K562 (cell line): ENCODE results near the gene EIF3CL. TPM values are rescaled to one million over a fixed set of nuclear protein-coding genes. Genes with fewer than 3 reads are reported as not detected.
"Not testable (repeated sequence)": the region's sequence is repeated elsewhere in the genome, so short reads cannot be mapped to it uniquely, and the experiment has no call there.

ENCODE experiments used
- ATAC-seq: fragments of 200-7000 bp; cut with Tn5 transposase; 3 replicates; pipeline ENCODE4 v1.9.1; 2020; ENCODE audit warnings: moderate library complexity
- BruUV-seq: library from RNA; stranded (reverse); fragments of 400-500 nt; replicated peaks from 2 replicates; lab custom pipeline; 2021; lab: Mats Ljungman, UMichigan
- CTCF ChIA-PET: fragments of 300-600 bp; formaldehyde crosslinking; extraction: SDS; loops from one replicate; lab custom pipeline; 2021; ENCODE audit warnings: low intra/inter-chr PET ratio; lab: Yijun Ruan, JAX
- POLR2A ChIA-PET: fragments of 300-600, 350-650 bp; sonication (Branson Sonifier 250); formaldehyde crosslinking; extraction: SDS; loops from one replicate; lab custom pipeline; 2021; ENCODE audit warnings: antibody characterized with exemption, inconsistent platforms; lab: Yijun Ruan, JAX
- DNase-seq, 4 experiments: peaks; one replicate each; pipeline versions ENCODE4 v3.0.0 to v3.0.0-alpha.2; 2011 to 2018; ENCODE audit warnings: low spot score in 3 of 4, mixed read lengths in 3 of 4; ENCODE audit errors: extremely low read depth in 1 of 4
- FAIRE-seq: peaks from 2 replicates; lab custom pipeline; 2011; peaks lifted over from hg19 to GRCh38; lab: Jason Lieb, UNC
- H2AFZ ChIP-seq: 2 replicates; pipeline ENCODE4 v1.6.0; 2011; ENCODE audit warnings: low read depth, low read length, control low read depth, inconsistent platforms
- H3K27ac ChIP-seq: fragments of 200-600 bp; 3 replicates; pipeline ENCODE4 v1.8.0; 2011; ENCODE audit warnings: low read depth, mild to moderate bottlenecking, control low read depth, inconsistent platforms, low read length, moderate library complexity, mixed read lengths; ENCODE audit errors: extremely low read depth
- H3K27me3 ChIP-seq, 2 experiments: fragments of 300-600 bp in 1 of 2; 2 replicates in 1 of 2; 3 replicates in 1 of 2; pipeline versions ENCODE4 v1.6.0 to v1.8.0; 2011; ENCODE audit warnings: inconsistent platforms in 2 of 2, low read length in 2 of 2, mild to moderate bottlenecking in 1 of 2, mixed read lengths in 1 of 2, moderate library complexity in 1 of 2; ENCODE audit not compliant: control insufficient read depth in 2 of 2, insufficient read depth in 2 of 2
- H3K36me3 ChIP-seq: fragments of 300-600 bp; 3 replicates; pipeline ENCODE4 v1.8.0; 2011; ENCODE audit warnings: mild to moderate bottlenecking, low read length, inconsistent platforms; ENCODE audit not compliant: control insufficient read depth, insufficient read depth
- H3K4me1 ChIP-seq, 2 experiments: fragments of 200-600 bp in 1 of 2; replicated peaks in 1 of 2; 2 replicates in 1 of 2; 3 replicates in 1 of 2; pipeline versions ENCODE4 v1.5.1 to v1.8.0; 2011; ENCODE audit warnings: inconsistent platforms in 2 of 2, low read length in 2 of 2, mild to moderate bottlenecking in 1 of 2, mixed read lengths in 1 of 2, moderate library complexity in 1 of 2; ENCODE audit not compliant: control insufficient read depth in 2 of 2, insufficient read depth in 2 of 2
- H3K4me2 ChIP-seq: 2 replicates; pipeline ENCODE4 v1.6.1; 2011; ENCODE audit warnings: low read length, control low read depth, inconsistent platforms, mixed read lengths; ENCODE audit not compliant: insufficient read depth
- H3K4me3 ChIP-seq: fragments of 200-600 bp; sonication (generic), shearing (Covaris generic); 2 replicates; pipeline ENCODE4 v1.5.1; 2016; ENCODE audit warnings: control low read depth, inconsistent platforms
- H3K79me2 ChIP-seq: fragments of 200-600 bp; 3 replicates; pipeline ENCODE4 v1.8.0; 2011; ENCODE audit warnings: low read length, inconsistent platforms; ENCODE audit not compliant: control insufficient read depth, insufficient read depth
- H3K9ac ChIP-seq, 2 experiments: 2 replicates each; pipeline versions ENCODE4 v1.6.0 to v1.6.1; 2011; ENCODE audit warnings: low read depth in 2 of 2, low read length in 2 of 2, control low read depth in 1 of 2, inconsistent platforms in 1 of 2, mild to moderate bottlenecking in 1 of 2, mixed read lengths in 1 of 2; ENCODE audit not compliant: insufficient read depth in 1 of 2
- H3K9me1 ChIP-seq: one replicate; pipeline ENCODE4 v1.6.0; 2011; ENCODE audit warnings: inconsistent platforms, mild to moderate bottlenecking, low read length, moderate library complexity; ENCODE audit not compliant: control insufficient read depth, insufficient read depth
- H3K9me3 ChIP-seq: replicated peaks from 2 replicates; pipeline ENCODE4 v1.5.1; 2011; ENCODE audit warnings: low read depth, low read length, inconsistent platforms; ENCODE audit not compliant: control insufficient read depth, insufficient read depth
- H4K20me1 ChIP-seq: replicated peaks from 2 replicates; pipeline ENCODE4 v1.6.1; 2011; ENCODE audit warnings: low read length, inconsistent platforms, mixed read lengths; ENCODE audit not compliant: control insufficient read depth, insufficient read depth
- ARID1B ChIP-seq: fragments of 450-650 bp; IDR thresholded peaks from 2 replicates; pipeline ENCODE4 v1.6.1; 2016; ENCODE audit warnings: antibody characterized with exemption, mild to moderate bottlenecking, inconsistent platforms
- ATF3 ChIP-seq, 2 experiments: fragments of 450-650 bp in 1 of 2; sonication (generic) in 1 of 2; formaldehyde crosslinking in 1 of 2; IDR thresholded peaks in 1 of 2; conservative IDR thresholded peaks in 1 of 2; 2 replicates each; pipeline versions ENCODE4 v1.6.1 to v1.8.1; 2016 to 2023; ENCODE audit warnings: mild to moderate bottlenecking in 2 of 2, moderate library complexity in 2 of 2, inconsistent platforms in 1 of 2, missing genetic modification reagents in 1 of 2
- CBFA2T2 ChIP-seq: fragments of 450-650 bp; conservative IDR thresholded peaks from 2 replicates; pipeline ENCODE4 v1.6.1; 2017; ENCODE audit warnings: mild to moderate bottlenecking
- CBFA2T3 ChIP-seq: fragments of 450-650 bp; IDR thresholded peaks from 2 replicates; pipeline ENCODE4 v1.6.1; 2017
- CEBPB ChIP-seq: fragments of 450-650 bp; IDR thresholded peaks from 2 replicates; pipeline ENCODE4 v1.6.1; 2016; ENCODE audit warnings: missing genetic modification characterization, missing compliant biosample characterization
- SMAD4 ChIP-seq: fragments of 250-450 bp; sonication (Bioruptor Pico); conservative IDR thresholded peaks from 2 replicates; pipeline ENCODE4 v1.8.0; 2021; ENCODE audit warnings: inconsistent platforms, mild to moderate bottlenecking, moderate library complexity
- TAL1 ChIP-seq: fragments of 450-650 bp; IDR thresholded peaks from 2 replicates; pipeline ENCODE4 v1.6.1; 2016; ENCODE audit warnings: mild to moderate bottlenecking
- TCF3 ChIP-seq: sonication (generic); formaldehyde crosslinking; IDR thresholded peaks from 2 replicates; pipeline ENCODE4 v1.4.0; 2020; ENCODE audit warnings: mild to moderate bottlenecking, missing genetic modification reagents
- TEAD4 ChIP-seq, 2 experiments: sonication (generic) in 1 of 2; formaldehyde crosslinking in 1 of 2; IDR thresholded peaks; 2 replicates each; pipeline versions ENCODE4 v1.6.1 to v1.8.0; 2012 to 2022; ENCODE audit warnings: borderline replicate concordance in 1 of 2, inconsistent platforms in 1 of 2, low read length in 1 of 2, mild to moderate bottlenecking in 1 of 2, missing genetic modification reagents in 1 of 2
- TRIM24 ChIP-seq, 2 experiments: fragments of 450-650 bp; IDR thresholded peaks; 2 replicates each; pipeline ENCODE4 v1.6.1; 2016
- ZEB2 ChIP-seq: fragments of 450-650 bp; IDR thresholded peaks from 2 replicates; pipeline ENCODE4 v1.6.1; 2016
- WGBS: fragments of 100-300 bp; shearing (Covaris generic); methylation state at CpG from one replicate; pipeline ENCODE4 v1.1.6; 2016; ENCODE audit warnings: low coverage, mixed read lengths; ENCODE audit not compliant: insufficient coverage; ENCODE audit errors: missing lambda C conversion rate; 5-methylcytosine and 5-hydroxymethylcytosine counted together
- in situ Hi-C: fragments of 300-500 bp; cut with MboI; formaldehyde crosslinking; loops from 4 replicates; pipeline ENCODE4 v1.15.0; 2018; ENCODE audit warnings: inconsistent platforms, mixed read lengths
- intact Hi-C: fragments of 100-400 bp; cut with micrococcal nuclease; formaldehyde crosslinking; loops from 2 replicates; pipeline ENCODE4 v1.14.2; 2022
- polyA plus RNA-seq, 8 experiments: library from polyadenylated mRNA; depleted of rRNA in 4 of 8; stranded (reverse) in 5 of 8; unstranded in 3 of 8; fragments of >200 nt; fragmentation: Nextera tagmentation in 2 of 8; fragmentation: Illumina TruSeq in 1 of 8; extraction: Ambion mirVana in 2 of 8; extraction: Trizol in 1 of 8; gene quantifications; 2 replicates each; pipeline versions ENCODE4 v1.2.1 to v1.2.3, GENCODE V29; 2011 to 2014; ENCODE audit warnings: inconsistent platforms in 1 of 8, missing spikeins in 1 of 8
- total RNA-seq, 7 experiments: library from RNA; depleted of rRNA in 6 of 7; stranded (reverse); fragments of >200 nt in 6 of 7; fragmentation: Illumina TruSeq in 2 of 7; extraction: Trizol in 2 of 7; gene quantifications; 2 replicates each; pipeline versions ENCODE4 v1.2.1 to v1.2.3, GENCODE V29; 2011 to 2021; ENCODE audit warnings: low replicate concordance in 1 of 7

The EIF3CL gene
- total and polyA plus RNA-seq, 9 of the 15 experiments (the other 6 are each of a cell fraction or from before 2014, with no cell fraction given) = 3.7 to 130 (median 78.1) TPM

- in situ Hi-C loops; CTCF ChIA-PET; H3K9me1 ChIP-seq; H3K4me3 ChIP-seq; POLR2A ChIA-PET; FAIRE-seq; intact Hi-C loops; H3K9ac ChIP-seq; H3K27ac ChIP-seq; H4K20me1 ChIP-seq; H3K27me3 ChIP-seq; DNase-seq; H3K4me2 ChIP-seq; H3K4me1 ChIP-seq; TF ChIP-seq ATF3 (CRISPR knock-in tag; conservative IDR thresholded peaks at IDR 0.05): not testable (repeated sequence)
- TF ChIP-seq CEBPB (tag) = peak; percentile 50
- peak; percentile 54 for TF ChIP-seq ATF3 (IDR thresholded peaks at IDR 0.05)
- TF ChIP-seq, all 486 proteins: peak for 2; not testable (repeated sequence) for 484
- not testable (repeated sequence) for H2AFZ ChIP-seq, H3K36me3 ChIP-seq, H3K79me2 ChIP-seq, BruUV-seq, H3K9me3 ChIP-seq, ATAC-seq
- 2% methylated on average over 4 of the region's 8 CpGs for WGBS
Observed at GRCh38 chr16:28335678-28336077, 68.0 kb downstream of the EIF3CL start.

- H3K9me3 ChIP-seq; BruUV-seq; DNase-seq; H4K20me1 ChIP-seq; intact Hi-C loops; H3K27ac ChIP-seq; FAIRE-seq; POLR2A ChIA-PET; H3K9me1 ChIP-seq; H3K27me3 ChIP-seq; H3K4me2 ChIP-seq; H2AFZ ChIP-seq; H3K36me3 ChIP-seq; H3K9ac ChIP-seq; in situ Hi-C loops; H3K4me1 ChIP-seq; ATAC-seq; H3K79me2 ChIP-seq; H3K4me3 ChIP-seq; CTCF ChIA-PET; TF ChIP-seq TEAD4 (CRISPR knock-in tag; IDR thresholded peaks at IDR 0.05; ENCODE audit: borderline replicate concordance): not testable (repeated sequence)
- TF ChIP-seq TRIM24 (IDR thresholded peaks at IDR 0.05) = 0 out of 4 replicates have a peak, but pooled peaks of 1 of the 2 experiments have one; percentile 32
- TF ChIP-seq TAL1 = peak; percentile 71
- TF ChIP-seq SMAD4 (CRISPR knock-in tag) = 0 out of 2 replicates have a peak, but pooled peaks have one; percentile 29
- peak; percentile 32; the same call in 1 of the 2 replicates for TF ChIP-seq TCF3 (CRISPR knock-in tag)
- peak; percentile 67 for TF ChIP-seq CBFA2T2
- 0 out of 2 replicates have a peak, but pooled peaks have one; percentile 22 for TF ChIP-seq ZEB2
- peak; percentile 26; the same call in 1 of the 2 replicates for TF ChIP-seq ARID1B
- TF ChIP-seq TEAD4 (IDR thresholded peaks at IDR 0.05; ENCODE audit: low read length) = 0 out of 2 replicates have a peak, but pooled peaks have one; percentile 35
- TF ChIP-seq CBFA2T3 = peak; percentile 73
- WGBS = 0% methylated on average over 2 of the region's 6 CpGs
Observed at GRCh38 chr16:28332632-28333031, 71.0 kb downstream of the EIF3CL start.
